ENCODE results near the gene HAUS5. TPM values are rescaled to one million over a fixed set of nuclear protein-coding genes. Genes with fewer than 3 reads are reported as not detected.

HAUS5 gene
- total and polyA plus RNA-seq, 8 donors = 5.6 to 22.5 (median 7.4) TPM

DNA sequence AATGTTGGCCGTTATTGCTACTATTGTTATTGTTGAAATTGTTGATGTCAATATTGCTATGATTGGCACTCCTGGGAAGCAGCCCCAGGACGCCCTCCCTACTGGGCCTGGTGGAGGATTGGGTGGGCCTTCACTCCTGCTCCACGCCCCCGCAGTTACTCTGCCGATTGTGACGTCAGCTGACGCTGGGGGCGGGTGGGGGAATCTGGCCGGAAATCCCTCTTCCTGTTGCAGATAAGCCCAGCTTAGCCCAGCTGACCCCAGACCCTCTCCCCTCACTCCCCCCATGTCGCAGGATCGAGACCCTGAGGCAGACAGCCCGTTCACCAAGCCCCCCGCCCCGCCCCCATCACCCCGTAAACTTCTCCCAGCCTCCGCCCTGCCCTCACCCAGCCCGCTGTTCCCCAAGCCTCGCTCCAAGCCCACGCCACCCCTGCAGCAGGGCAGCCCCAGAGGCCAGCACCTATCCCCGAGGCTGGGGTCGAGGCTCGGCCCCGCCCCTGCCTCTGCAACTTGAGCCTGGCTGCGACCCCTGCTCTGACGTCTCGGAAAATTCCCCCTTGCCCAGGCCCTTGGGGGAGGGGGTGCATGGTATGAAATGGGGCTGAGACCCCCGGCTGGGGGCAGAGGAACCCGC is 29.1 kb downstream of the HAUS5 start, which contains the start of gene ETV2:
Gene ETV2 (plus strand): TSS at position 231 of the 637 bp plus-strand sequence. CDS start 716 bp downstream, outside the sequence.
- FAIRE-seq (no peak), DNase-seq (peak in 1 of 6 donors; percentile 47), ATAC-seq (no peak)
- Histone ChIP-seq H3K27ac (no peak within 1 kb of the TSS), H3K36me3 (peaks cover 0 to 16% (median 7%) of the 10 kb centered on the region in 3 donors), H3K27me3 (no peaks in the 10 kb centered on the region), H3K9me3 (no peaks in the 10 kb centered on the region), H3K4me1 (peaks cover 0 to 3% (median 0%) of the 10 kb centered on the region in 3 donors), H3K4me3 (no peak within 1 kb of the TSS)
- intact Hi-C loops (cut with DNase I) = no loop called here
- no peak for TF ChIP-seq CTCF (IDR thresholded peaks at IDR 0.05)
- 55 to 56% methylated on average over 27 to 28 of the region's 28 CpGs for whole genome bisulfite sequencing, 2 donors

DNA sequence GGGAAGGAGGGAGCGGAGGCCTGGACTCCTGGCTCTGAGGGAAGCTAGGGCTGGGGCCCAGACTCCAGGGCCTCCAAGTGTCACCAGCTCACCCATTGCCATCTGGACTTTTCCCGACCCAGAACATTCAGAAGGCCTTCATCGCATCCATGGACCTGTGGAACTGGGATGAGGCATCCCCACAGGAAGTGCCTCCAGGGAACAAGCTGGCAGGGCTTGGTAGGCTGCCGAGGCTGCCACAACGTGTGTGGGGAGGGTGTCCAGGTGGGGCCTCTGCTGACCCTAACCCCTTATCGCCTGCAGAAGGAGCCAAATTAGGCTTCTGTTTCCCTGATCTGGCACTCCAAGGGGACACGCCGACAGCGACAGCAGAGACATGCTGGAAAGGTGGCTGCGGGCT is 29.8 kb downstream of the HAUS5 start:
- no peaks in the 10 kb centered on the region for H3K27me3 ChIP-seq
- intact Hi-C loops (cut with DNase I) = no loop called here
- H3K36me3 ChIP-seq = peaks cover 0 to 9% (median under 1%) of the 10 kb centered on the region in 3 donors
- ATAC-seq (no peak), DNase-seq (peak in 1 of 6 donors; percentile 53), FAIRE-seq (no peak)
- H3K9me3 ChIP-seq = no peaks in the 10 kb centered on the region
- no peak overlapping the region for H3K4me3 ChIP-seq
- no peak overlapping the region for H3K27ac ChIP-seq
- no peak for TF ChIP-seq CTCF (IDR thresholded peaks at IDR 0.05)
- peaks cover 0 to 3% (median 0%) of the 10 kb centered on the region in 3 donors for H3K4me1 ChIP-seq
- WGBS, 2 donors = 60 to 62% methylated on average over 10 of the region's 10 CpGs

DNA sequence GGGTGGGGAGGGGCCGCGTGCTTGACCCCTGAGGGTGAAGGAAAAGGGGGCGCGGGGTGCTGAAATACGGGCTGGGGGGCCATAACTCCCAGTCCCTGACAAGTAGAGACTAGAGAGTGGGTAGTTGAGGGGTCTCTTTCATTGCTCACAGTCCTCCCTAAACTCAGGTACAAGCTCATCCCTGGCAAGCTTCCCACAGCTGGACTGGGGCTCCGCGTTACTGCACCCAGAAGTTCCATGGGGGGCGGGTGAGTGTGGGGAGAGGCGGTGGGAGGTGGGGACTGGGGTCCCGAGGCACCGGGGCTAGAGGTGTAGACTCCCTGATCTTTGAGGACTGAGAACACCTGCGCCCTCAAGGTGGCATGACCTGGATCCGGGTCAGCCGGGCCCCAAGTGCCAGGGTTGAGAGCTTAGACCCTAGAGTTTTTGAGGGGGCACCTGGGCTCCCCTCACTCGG is 30.3 kb downstream of the HAUS5 start:
- Histone ChIP-seq H3K4me3 (peak overlapping the region; percentile 42 to 59 (median 50)), H3K9me3 (no peaks in the 10 kb centered on the region), H3K27me3 (no peaks in the 10 kb centered on the region), H3K36me3 (peaks cover 0 to 5% (median 0%) of the 10 kb centered on the region in 3 donors), H3K27ac (peak overlapping the region; percentile 81 to 88 (median 86)), H3K4me1 (peaks cover 0 to 3% (median 0%) of the 10 kb centered on the region in 3 donors)
- FAIRE-seq = no peak
- 24 to 31% methylated on average over 15 of the region's 15 CpGs for WGBS, 2 donors
- DNase-seq = peak in 5 of 6 donors; percentile 37 to 82 (median 56)
- no peak for TF ChIP-seq CTCF (IDR thresholded peaks at IDR 0.05)
- ATAC-seq = no peak
- intact Hi-C loops (cut with DNase I) = no loop called here

GRCh38 chr19:35643255-35644205 is 31.0 kb downstream of the HAUS5 start:
- FAIRE-seq (no peak), ATAC-seq (peak; percentile 70 to 81 (median 74)), DNase-seq (peak; percentile 84 to 96 (median 90))
- intact Hi-C loops (cut with DNase I) = no loop called here
- Histone ChIP-seq H3K27me3 (no peaks in the 10 kb centered on the region), H3K4me3 (peak overlapping the region; percentile 42 to 59 (median 50)), H3K4me1 (peaks cover 0 to 3% (median 0%) of the 10 kb centered on the region in 3 donors), H3K36me3 (no peaks in the 10 kb centered on the region), H3K9me3 (no peaks in the 10 kb centered on the region), H3K27ac (peak overlapping the region; percentile 81 to 88 (median 86))
- TF ChIP-seq CTCF (IDR thresholded peaks at IDR 0.05) = no peak
- 0% methylated on average over 67 to 69 of the region's 69 CpGs for WGBS, 2 donors
